GM18526 (cell line): ENCODE results near the gene PLEKHJ1.

Experiments
- POLR2A ChIP-seq: IDR thresholded peaks from 3 replicates; pipeline ENCODE4 v1.6.1; 2011; ENCODE audit not compliant: insufficient read length; ENCODE audit errors: extremely low read depth

PLEKHJ1 gene

DNA sequence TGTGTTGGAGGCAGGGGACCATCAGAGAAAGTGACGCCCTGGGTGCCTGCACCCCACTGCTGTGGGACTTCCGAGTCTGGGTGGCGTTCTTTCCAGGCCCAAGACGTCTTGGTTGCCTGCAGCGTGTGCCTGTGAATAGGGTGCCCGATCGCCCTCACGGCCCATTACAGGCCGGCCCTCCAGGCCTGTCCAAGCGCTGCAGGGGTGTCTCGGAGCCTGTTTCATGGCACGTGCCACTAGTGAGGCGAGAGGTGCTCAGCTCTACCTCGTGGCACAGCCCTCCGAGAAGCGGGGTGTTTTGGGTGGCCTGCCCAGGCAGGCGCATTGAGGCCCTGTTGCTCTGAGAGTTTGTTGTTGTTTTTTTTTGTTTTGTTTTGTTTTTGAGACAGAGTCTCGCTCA is 42.3 kb downstream of the PLEKHJ1 start:
- TF ChIP-seq POLR2A, result no peak

DNA sequence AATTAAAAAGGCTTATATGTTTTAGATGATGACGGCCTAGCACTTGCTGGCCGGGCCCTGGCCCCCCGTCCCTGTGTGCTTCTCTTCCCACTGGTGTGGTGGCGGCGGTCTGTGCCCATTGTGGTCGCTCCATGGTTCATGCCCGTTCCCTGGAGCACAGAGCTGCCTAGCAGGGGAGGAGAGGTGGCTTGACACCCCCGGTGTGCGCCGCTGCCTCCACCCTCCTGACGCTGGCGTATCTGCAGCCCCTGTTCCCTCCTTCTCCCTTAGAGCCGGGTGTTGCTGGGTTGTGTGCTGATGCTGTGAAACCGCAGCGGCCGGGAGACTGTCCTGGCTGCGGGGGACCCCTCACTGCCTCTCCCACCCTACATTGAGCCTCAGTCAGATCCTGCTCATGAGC is 43.3 kb downstream of the PLEKHJ1 start:
- TF ChIP-seq POLR2A, result no peak

DNA sequence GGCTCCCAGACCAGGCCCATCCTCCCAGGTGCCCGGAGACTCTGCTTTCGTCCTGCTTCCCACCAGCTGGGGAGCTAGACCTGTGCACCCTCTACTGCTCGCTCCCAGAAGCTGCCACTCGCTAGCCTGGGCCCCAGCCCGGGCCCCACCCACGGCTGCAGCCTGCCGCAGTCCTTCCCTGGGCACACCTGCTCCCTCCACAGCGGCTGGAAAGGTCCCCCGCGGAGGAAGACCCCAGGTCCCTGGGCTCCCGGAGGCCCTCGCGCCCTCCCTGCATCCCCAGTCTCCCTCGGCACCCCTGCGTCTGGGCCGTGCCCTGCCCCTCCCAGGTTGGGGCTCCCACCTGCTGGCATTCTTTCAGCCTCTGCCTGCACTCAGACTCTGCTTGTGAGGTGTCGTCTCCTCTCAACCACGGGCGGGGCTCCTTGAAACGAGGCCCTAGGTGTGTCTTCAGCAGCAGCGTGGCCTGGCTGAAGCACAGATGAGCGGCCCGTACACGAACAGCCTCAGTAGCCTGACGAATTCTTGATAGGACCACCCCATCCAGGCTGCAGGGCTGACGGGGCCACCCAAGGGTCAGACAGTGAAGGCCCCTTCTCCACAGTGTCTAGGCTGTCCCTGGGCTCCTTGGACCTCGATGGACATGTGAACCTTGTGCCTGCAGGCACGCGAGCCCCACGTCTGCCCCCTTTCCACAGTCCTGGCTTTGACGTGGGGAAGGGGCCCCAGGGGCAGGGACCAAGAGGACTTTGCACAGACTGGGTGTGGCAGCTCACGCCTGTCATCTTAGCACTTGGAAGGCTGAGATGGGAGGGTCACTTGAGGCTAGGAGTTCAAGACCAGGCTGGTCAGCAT is 44.4 kb downstream of the PLEKHJ1 start:
- no peak for TF ChIP-seq POLR2A

DNA sequence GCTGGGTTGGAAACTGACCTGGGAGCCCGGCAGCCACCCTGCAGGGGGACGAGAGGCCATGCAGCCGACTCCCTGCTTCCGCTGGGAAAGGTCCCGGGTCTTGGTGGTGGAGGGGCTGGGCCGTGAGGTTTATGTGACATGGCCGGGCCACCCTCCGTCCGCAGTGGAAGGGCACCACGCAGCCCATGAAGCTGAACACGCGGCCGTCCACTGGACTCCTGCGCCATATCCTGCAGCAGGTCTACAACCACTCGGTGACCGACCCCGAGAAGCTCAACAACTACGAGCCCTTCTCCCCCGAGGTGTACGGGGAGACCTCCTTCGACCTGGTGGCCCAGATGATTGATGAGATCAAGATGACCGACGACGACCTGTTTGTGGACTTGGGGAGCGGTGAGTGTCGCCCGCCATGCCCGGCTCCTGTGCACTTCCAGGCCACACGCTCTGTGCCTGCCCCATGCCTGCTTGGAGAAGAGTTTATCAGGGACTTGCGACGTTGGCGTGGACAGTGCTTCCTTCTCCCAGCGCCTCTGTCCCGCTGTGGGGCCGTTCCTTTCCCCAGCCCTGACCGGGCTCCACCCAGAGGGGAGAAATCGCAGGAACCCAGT is 45.2 kb downstream of the PLEKHJ1 start:
- TF ChIP-seq POLR2A, result no peak

DNA sequence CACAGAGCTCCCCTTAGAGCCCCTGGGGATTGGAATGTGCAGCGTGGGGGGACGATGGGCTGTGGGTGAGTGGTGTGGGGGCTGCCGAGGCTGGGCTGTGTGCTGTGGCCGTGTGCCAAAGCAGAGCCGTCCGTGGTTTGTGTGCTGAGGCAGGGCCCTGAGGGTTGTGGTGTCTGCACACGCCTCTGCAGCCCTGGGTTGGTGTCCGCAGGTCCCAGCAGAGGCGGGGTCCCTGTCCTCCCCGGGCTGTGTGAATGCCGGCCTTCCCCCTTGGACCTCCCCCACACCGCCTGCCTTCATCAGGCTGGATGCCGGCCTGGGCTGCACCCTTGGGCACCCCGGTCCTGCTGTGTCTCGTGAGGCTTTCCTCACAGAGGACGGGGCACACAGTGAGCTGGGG is 46.2 kb downstream of the PLEKHJ1 start:
- no peak for TF ChIP-seq POLR2A

DNA sequence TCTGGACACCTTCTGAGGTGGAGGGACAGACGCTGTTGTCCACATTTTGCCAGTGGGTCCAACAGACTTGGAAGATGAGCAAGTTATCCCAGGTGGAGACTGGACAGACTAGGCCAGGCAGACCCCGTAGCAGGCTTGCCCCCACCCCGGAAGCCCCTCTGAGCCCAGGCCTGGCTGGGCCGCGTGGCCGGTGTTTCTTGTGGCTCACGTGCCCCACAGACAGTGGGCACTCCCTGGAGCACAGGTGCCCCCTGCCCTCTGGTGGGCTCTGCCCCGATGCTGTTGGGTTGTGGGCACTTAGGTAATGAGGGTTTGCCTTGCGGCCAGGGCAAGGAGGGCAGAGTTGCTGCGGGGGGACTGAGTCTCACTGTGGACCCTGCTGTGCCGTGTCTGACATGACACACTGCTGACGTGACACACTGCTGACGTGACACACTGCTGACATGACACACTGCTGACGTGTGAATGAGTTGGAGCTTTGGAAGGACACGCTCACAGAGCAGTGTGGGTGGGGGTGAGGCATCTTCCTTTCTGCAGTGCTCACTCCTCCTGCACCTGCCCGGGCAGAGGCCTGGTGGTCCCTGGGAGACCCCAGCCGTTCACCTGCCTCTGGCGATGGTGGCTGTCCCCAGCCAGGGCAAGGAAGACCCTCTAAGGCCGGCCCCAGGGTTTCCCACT is 47.3 kb downstream of the PLEKHJ1 start:
- no peak for TF ChIP-seq POLR2A

DNA sequence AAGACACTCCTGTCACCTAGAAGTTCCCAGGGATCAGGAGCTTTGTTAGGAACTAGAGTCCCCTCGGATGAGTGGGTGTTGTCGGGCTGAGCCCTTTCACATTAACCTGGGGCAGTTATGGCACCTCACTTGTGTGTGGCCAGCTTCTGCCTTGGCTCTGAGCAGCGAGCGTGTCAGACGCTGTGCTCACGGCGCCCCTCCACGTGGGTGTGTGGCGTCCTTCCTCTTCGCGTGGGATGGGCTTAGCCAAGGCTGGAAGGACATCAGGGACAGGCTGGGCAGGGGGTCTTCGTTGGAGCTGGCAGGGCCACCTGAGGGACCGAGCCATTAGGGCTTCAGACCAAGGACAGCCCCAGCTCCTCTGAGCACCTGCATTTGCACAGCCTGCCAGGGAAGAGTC is 49.0 kb downstream of the PLEKHJ1 start:
- no peak for TF ChIP-seq POLR2A

DNA sequence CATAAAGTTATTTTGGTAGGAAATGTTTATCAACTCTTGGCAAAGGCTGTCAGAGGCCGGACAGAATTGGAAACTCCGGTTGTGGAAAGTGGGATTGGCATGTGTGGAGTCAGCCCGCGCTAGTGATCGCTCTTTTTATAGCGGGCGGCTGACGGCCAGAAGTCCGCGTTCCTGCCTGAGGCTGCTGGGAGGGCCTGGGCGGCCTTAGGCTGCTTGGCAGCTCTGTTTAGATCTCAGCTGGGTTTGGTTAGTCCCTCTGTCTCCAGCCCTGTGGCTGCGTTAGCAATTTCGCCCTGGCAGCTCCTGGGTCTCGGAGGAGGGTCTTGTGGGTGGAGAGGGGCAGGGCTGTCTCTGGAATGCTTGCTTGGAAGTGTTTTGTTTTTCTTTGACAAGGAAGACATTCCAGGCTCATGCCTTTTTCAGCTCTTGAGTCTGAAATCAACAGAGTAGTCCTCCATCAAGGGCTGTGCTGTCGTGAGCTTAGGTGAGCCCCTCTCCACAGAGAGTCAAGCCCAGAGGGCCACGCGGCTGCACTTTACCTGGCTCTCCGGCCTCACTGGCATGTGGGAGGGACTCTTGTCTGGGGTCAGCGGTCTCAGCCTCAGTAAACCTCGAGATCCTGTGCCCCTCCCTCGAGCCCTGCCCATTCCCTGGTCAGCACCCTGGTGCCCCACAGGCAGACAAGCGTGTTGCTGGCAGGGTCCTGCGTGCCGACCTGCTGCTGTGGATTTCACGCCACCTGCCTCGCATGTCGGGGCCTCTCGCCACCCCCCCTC is 49.9 kb downstream of the PLEKHJ1 start:
- no peak for TF ChIP-seq POLR2A

DNA sequence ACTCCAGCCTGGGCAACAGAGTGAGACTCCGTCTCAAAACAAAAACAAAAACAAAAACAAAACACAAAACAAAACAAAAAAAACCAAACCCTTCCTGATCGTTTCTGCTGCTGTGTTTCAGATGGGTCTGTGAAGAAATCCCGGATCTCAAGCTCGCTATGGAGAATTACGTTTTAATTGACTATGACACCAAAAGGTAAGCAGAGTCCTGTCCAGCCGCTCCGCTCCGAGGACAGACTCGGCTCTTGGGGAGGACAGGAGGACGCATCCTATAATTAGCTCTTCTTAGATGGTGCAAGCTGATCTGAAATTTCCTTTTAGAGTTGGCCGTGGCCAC is 50.4 kb downstream of the PLEKHJ1 start:
- no peak for TF ChIP-seq POLR2A

DNA sequence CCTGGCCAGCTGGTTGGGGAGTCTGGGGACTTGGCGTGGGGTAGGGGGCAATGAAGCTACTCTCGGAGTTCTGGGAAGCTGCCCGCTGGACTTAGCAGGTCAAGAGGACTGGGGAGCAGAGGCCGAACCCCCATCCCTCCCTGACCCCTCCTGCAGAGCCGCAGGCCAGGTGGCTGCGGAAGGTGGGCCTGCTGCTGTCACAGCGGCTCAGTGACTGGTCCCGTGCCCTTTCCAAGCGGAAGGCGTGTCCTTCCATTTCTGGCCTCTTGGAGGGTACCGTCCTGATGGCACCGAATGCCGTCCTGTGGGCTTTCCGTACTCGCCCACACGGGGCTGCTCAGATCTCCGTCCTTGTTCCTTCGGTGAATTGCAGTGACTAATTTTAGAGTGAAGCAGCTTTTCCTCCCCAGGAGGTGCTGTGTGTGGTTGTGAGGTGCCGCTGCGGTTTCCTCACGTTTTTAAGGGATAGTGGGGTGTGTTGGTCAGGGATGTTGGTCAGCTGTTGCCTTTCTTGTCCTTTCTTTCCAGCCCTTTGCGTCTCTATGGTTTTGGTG is 51.6 kb downstream of the PLEKHJ1 start:
- no peak for TF ChIP-seq POLR2A
